IMR-90 (cell line): ENCODE measurements around the gene DDX60. TPM values are rescaled to one million over a fixed set of nuclear protein-coding genes. Genes with fewer than 3 reads are reported as not detected.
"Not testable (repeated sequence)": the region's sequence is repeated elsewhere in the genome, so short reads cannot be mapped to it uniquely, and the experiment has no call there.

Source experiments
- ATAC-seq: fragments of 200-7000 bp; cut with Tn5 transposase; 2 replicates; pipeline ENCODE4 v1.9.1; 2020; ENCODE audit warnings: low read depth, mild to moderate bottlenecking, moderate library complexity
- BruUV-seq: library from RNA; stranded (reverse); fragments of 400-500 nt; replicated peaks from 2 replicates; lab custom pipeline; 2021; lab: Mats Ljungman, UMichigan
- CTCF ChIA-PET: fragments of 300-600 bp; formaldehyde crosslinking; extraction: SDS; loops from one replicate; lab custom pipeline; 2021; ENCODE audit warnings: antibody characterized with exemption; lab: Yijun Ruan, JAX
- POLR2A ChIA-PET: fragments of 300-600 bp; sonication (Branson Sonifier 250); formaldehyde crosslinking; loops from one replicate; lab custom pipeline; 2022; ENCODE audit warnings: antibody characterized with exemption; ENCODE audit not compliant: unreplicated experiment; lab: Charles Lee
- DNase-seq: peaks from one replicate; pipeline ENCODE4 v3.0.0; 2013
- H2AFZ ChIP-seq: replicated peaks from 2 replicates; pipeline ENCODE3; 2013; ENCODE audit warnings: low read length, mild to moderate bottlenecking; ENCODE audit not compliant: poor library complexity
- H2AK5ac ChIP-seq: 2 replicates; pipeline ENCODE4 v1.6.1; 2013; ENCODE audit warnings: low read depth, low read length, inconsistent platforms
- H2AK9ac ChIP-seq: replicated peaks from 2 replicates; pipeline ENCODE3; 2013; ENCODE audit warnings: mild to moderate bottlenecking, low read depth, low read length, moderate library complexity; ENCODE audit not compliant: poor library complexity
- H2BK120ac ChIP-seq: 2 replicates; pipeline ENCODE4 v1.6.1; 2013; ENCODE audit warnings: low read depth, low read length, inconsistent platforms
- H2BK15ac ChIP-seq: 3 replicates; pipeline ENCODE4 v1.6.1; 2013; ENCODE audit warnings: low read depth, low read length, inconsistent platforms
- H2BK20ac ChIP-seq: 2 replicates; pipeline ENCODE4 v1.6.1; 2013; ENCODE audit warnings: low read depth, mild to moderate bottlenecking, inconsistent platforms, low read length, moderate library complexity
- H2BK5ac ChIP-seq: 2 replicates; pipeline ENCODE4 v1.6.1; 2013; ENCODE audit warnings: mild to moderate bottlenecking, low read depth, low read length, inconsistent platforms; ENCODE audit not compliant: poor library complexity, severe bottlenecking
- H3K14ac ChIP-seq: replicated peaks from 2 replicates; pipeline ENCODE4 v1.6.1; 2013; ENCODE audit warnings: low read depth, low read length, inconsistent platforms
- H3K18ac ChIP-seq: 2 replicates; pipeline ENCODE4 v1.6.1; 2013; ENCODE audit warnings: low read depth, low read length, control low read depth
- H3K23ac ChIP-seq: 2 replicates; pipeline ENCODE4 v1.6.1; 2013; ENCODE audit warnings: low read depth, low read length, inconsistent platforms
- H3K27ac ChIP-seq: 2 replicates; pipeline ENCODE4 v1.5.1; 2013; ENCODE audit warnings: mild to moderate bottlenecking, control low read depth, low read length; ENCODE audit not compliant: insufficient read depth
- H3K27me3 ChIP-seq: 2 replicates; pipeline ENCODE4 v1.6.1; 2013; ENCODE audit warnings: low read length; ENCODE audit not compliant: control insufficient read depth, insufficient read depth
- H3K36me3 ChIP-seq: 2 replicates; pipeline ENCODE4 v1.6.1; 2013; ENCODE audit warnings: low read length, mixed read lengths; ENCODE audit not compliant: control insufficient read depth, insufficient read depth
- H3K4ac ChIP-seq: 2 replicates; pipeline ENCODE4 v1.6.1; 2013; ENCODE audit warnings: low read depth, low read length, inconsistent platforms
- H3K4me1 ChIP-seq: 2 replicates; pipeline ENCODE4 v1.6.1; 2013; ENCODE audit warnings: low read length, mixed read lengths; ENCODE audit not compliant: control insufficient read depth, insufficient read depth
- H3K4me2 ChIP-seq: 2 replicates; pipeline ENCODE4 v1.6.1; 2013; ENCODE audit warnings: low read depth, mild to moderate bottlenecking, control low read depth, low read length, moderate library complexity
- H3K4me3 ChIP-seq: 2 replicates; pipeline ENCODE4 v1.5.1; 2013; ENCODE audit warnings: low read depth, mild to moderate bottlenecking, control low read depth, low read length, moderate library complexity; ENCODE audit not compliant: insufficient read depth
- H3K56ac ChIP-seq: 2 replicates; pipeline ENCODE4 v1.6.1; 2013; ENCODE audit warnings: low read length, inconsistent platforms; ENCODE audit not compliant: insufficient read depth; ENCODE audit errors: extremely low read depth
- H3K79me1 ChIP-seq, 2 experiments: 2 replicates each; pipeline ENCODE4 v1.6.1; 2013; ENCODE audit warnings: low read length in 2 of 2, inconsistent platforms in 1 of 2, low read depth in 1 of 2
- H3K9ac ChIP-seq: 2 replicates; pipeline ENCODE4 v1.6.1; 2013; ENCODE audit warnings: low read depth, low read length, control low read depth
- H3K9me1 ChIP-seq: 2 replicates; pipeline ENCODE4 v1.6.1; 2013; ENCODE audit warnings: low read length, inconsistent platforms; ENCODE audit not compliant: insufficient read depth
- H3K9me3 ChIP-seq: 2 replicates; pipeline ENCODE4 v1.6.1; 2013; ENCODE audit warnings: low read length; ENCODE audit not compliant: control insufficient read depth, insufficient read depth
- H4K20me1 ChIP-seq: 2 replicates; pipeline ENCODE4 v1.6.1; 2013; ENCODE audit warnings: low read length, inconsistent platforms; ENCODE audit not compliant: insufficient read depth
- H4K5ac ChIP-seq: 2 replicates; pipeline ENCODE4 v1.6.1; 2013; ENCODE audit warnings: mild to moderate bottlenecking, low read depth, low read length, control low read depth
- H4K8ac ChIP-seq, 2 experiments: 2 replicates each; pipeline ENCODE4 v1.6.1; 2013; ENCODE audit warnings: low read depth in 2 of 2, low read length in 2 of 2, control low read depth in 1 of 2, inconsistent platforms in 1 of 2
- H4K91ac ChIP-seq: 2 replicates; pipeline ENCODE4 v1.6.1; 2013; ENCODE audit warnings: low read depth, low read length, inconsistent platforms; ENCODE audit not compliant: insufficient read depth
- NFE2L2 ChIP-seq: fragments of 150-350 bp; IDR thresholded peaks from 2 replicates; pipeline ENCODE4 v1.6.1; 2016; ENCODE audit warnings: low read depth, mild to moderate bottlenecking, low read length
- WGBS, 2 experiments: methylation state at CpG; one replicate each; pipeline versions ENCODE4 v1.1.5 to v1.1.7; 2013; ENCODE audit warnings: missing lambda C conversion rate in 2 of 2; ENCODE audit not compliant: insufficient read length in 1 of 2; ENCODE audit errors: extremely low coverage in 2 of 2; 5-methylcytosine and 5-hydroxymethylcytosine counted together
- dilution Hi-C: fragments of 300-500 bp; cut with HindIII; formaldehyde crosslinking; loops from one replicate; pipeline ENCODE4 v1.14.3; 2018; ENCODE audit warnings: low sequenced_read_pairs; ENCODE audit not compliant: unreplicated experiment
- in situ Hi-C: fragments of 300-500 bp; cut with MboI; formaldehyde crosslinking; loops from 3 replicates; pipeline ENCODE4 v1.14.3; 2019; ENCODE audit warnings: low sequenced_read_pairs, inconsistent platforms, mixed read lengths
- intact Hi-C: fragments of 100-400 bp; cut with micrococcal nuclease; formaldehyde crosslinking; loops from 2 replicates; pipeline ENCODE4 v1.10.0; 2022
- polyA plus RNA-seq, 3 experiments: library from polyadenylated mRNA; depleted of rRNA; stranded (reverse); fragments of >200 nt; gene quantifications; 2 replicates each; pipeline ENCODE4 v1.2.3, GENCODE V29; 2012; ENCODE audit warnings: low replicate concordance in 1 of 3
- total RNA-seq: library from RNA; depleted of rRNA; stranded (reverse); fragments of >200 nt; gene quantifications from 2 replicates; pipeline ENCODE4 v1.2.3, GENCODE V29; 2012

Gene DDX60
- total and polyA plus RNA-seq, 2 of the 4 experiments (the other 2 are of a cell fraction) = 3.1 to 6.6 TPM

DNA sequence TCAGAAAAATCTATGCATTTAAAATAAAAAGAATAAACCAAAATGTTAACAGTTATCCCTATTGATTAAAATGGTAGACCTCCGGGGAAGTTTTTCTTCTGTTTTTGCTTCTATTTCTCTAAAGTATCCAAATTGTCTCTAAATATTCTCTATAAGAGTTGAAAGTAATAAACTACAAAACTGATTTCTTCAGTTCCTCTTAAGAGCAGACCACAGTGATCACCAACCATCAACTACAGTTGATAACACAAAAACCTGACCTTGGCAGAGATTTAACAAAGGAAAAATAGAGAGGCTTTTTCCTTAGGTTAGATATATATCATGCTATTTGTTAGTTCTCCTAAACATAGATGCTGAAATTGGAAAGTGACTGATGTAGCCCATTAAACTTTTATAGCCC is 27.3 kb downstream of the DDX60 start:
- no peaks in the 10 kb centered on the region for H3K9me1 ChIP-seq
- POLR2A ChIA-PET = no interaction called here
- CTCF ChIA-PET = no interaction called here
- H3K18ac ChIP-seq = no peak overlapping the region
- H3K14ac ChIP-seq = no peak overlapping the region
- no peak overlapping the region for H2AK5ac ChIP-seq
- H4K5ac ChIP-seq = no peak overlapping the region
- H3K9ac ChIP-seq = no peak overlapping the region
- no peak overlapping the region for H2AFZ ChIP-seq
- no peak overlapping the region for H3K4me2 ChIP-seq
- H2BK20ac ChIP-seq = no peak overlapping the region
- H3K36me3 ChIP-seq = no peaks in the 10 kb centered on the region
- H2BK120ac ChIP-seq = no peak overlapping the region
- H2BK5ac ChIP-seq = no peak overlapping the region
- H3K4ac ChIP-seq = no peak overlapping the region
- no peak overlapping the region for H4K8ac ChIP-seq
- H3K27ac ChIP-seq = no peak overlapping the region
- dilution Hi-C loops = no loop called here
- H3K4me3 ChIP-seq = no peak overlapping the region
- no peak overlapping the region for H3K23ac ChIP-seq
- no peak overlapping the region for H2AK9ac ChIP-seq
- no peak overlapping the region for H3K56ac ChIP-seq
- in situ Hi-C loops = no loop called here
- BruUV-seq = no TSS peak
- no peak overlapping the region for H2BK15ac ChIP-seq
- ATAC-seq = no peak
- no peaks in the 10 kb centered on the region for H3K27me3 ChIP-seq
- no peak for TF ChIP-seq NFE2L2
- no CpG with 5 or more reads among the region's 1 CpG for WGBS, 2 experiments
- DNase-seq = no peak
- no peak overlapping the region for H4K91ac ChIP-seq
- H4K20me1 ChIP-seq = no peaks in the 10 kb centered on the region
- no peaks in the 10 kb centered on the region for H3K4me1 ChIP-seq
- intact Hi-C loops = no loop called here
- H3K79me1 ChIP-seq = no peaks in the 10 kb centered on the region
- no peaks in the 10 kb centered on the region for H3K9me3 ChIP-seq

DNA sequence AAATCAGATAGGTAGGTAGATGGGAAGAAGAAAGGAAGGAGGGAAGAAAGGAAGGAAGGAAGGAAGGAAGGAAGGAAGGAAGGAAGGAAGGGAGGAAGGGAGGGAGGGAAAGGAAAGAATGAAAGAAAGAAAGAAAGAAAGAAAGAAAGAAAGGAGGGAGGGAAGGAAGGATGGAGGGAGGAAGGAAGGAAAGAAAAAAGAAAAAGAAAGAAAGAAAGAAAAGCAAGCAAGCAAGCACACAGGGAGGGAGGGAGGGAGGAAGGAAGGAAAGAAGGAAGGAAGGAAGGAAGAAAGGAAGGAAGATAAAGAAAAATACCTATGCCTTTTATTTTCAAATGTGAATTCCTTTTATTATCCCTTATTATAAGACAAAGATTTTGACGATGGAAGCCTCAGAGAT is 32.7 kb downstream of the DDX60 start:
- H3K4me3 ChIP-seq, H3K9me3 ChIP-seq, H4K8ac ChIP-seq, DNase-seq, H2AK9ac ChIP-seq, H3K18ac ChIP-seq, H3K27me3 ChIP-seq, H3K9ac ChIP-seq, H3K56ac ChIP-seq, in situ Hi-C loops, H4K20me1 ChIP-seq, H2AFZ ChIP-seq, H3K4me1 ChIP-seq, BruUV-seq, H3K36me3 ChIP-seq, H3K4me2 ChIP-seq, intact Hi-C loops, POLR2A ChIA-PET, H2BK20ac ChIP-seq, H3K14ac ChIP-seq, H2BK5ac ChIP-seq, H2BK120ac ChIP-seq, H3K79me1 ChIP-seq, H4K91ac ChIP-seq, H2BK15ac ChIP-seq, dilution Hi-C loops, H3K27ac ChIP-seq, H3K4ac ChIP-seq, H4K5ac ChIP-seq, CTCF ChIA-PET, H2AK5ac ChIP-seq, H3K23ac ChIP-seq, H3K9me1 ChIP-seq, ATAC-seq: not testable (repeated sequence)
- no CpG with 5 or more reads among the region's 1 CpG for WGBS, 2 experiments
